GM21717 (cell line): ENCODE results near the gene TRIM9.

ENCODE experiments used
- ATAC-seq: cut with Tn5 transposase; IDR thresholded peaks from one replicate; pipeline ENCODE4 v1.9.1; 2021; ENCODE audit warnings: mild to moderate bottlenecking, moderate library complexity; ENCODE audit not compliant: unreplicated experiment

Gene TRIM9

GRCh38 chr14:51059032-51059431 is 35.9 kb downstream of the TRIM9 start:
- ATAC-seq, result no peak

DNA sequence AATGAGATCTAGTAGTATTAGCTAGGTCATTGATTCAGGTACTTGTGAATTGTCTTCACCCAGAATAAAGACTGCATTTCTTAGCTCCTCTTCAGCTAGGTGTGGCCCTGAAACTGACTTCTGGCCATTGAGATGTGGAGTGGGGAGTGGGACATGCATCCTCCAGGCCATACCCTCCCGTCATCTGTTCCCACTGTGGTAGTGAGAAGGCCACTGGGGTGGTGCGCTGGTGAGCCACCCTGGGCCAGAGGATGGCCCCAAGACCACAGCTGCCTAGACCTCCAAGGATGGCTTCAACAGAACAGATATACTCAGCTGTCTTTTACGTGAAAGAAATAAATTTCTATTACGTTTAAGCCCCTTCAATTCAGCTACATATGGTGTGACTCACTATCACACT is 36.5 kb downstream of the TRIM9 start:
- no peak for ATAC-seq

DNA sequence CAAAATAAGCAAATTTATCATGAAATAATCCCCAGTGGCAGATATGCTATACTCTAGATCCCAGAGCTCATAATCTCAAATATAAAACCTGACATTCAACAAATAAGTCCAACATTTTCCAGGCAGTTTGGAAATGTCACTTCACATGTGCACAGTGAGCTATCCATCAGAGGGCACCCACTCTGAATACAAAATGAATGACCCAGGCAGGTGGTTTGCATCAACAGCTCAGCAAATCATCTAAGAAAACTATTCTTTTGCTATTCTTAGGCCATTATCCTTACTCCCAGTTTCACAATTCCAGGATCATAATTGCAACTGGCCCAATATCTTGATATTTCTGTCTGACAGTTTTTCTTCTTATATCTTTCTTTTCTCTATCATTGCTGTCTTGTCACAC is 38.5 kb downstream of the TRIM9 start:
- no peak for ATAC-seq

- no peak for ATAC-seq
Measured at GRCh38 chr14:51053157-51053556, 41.7 kb downstream of the TRIM9 start.

DNA sequence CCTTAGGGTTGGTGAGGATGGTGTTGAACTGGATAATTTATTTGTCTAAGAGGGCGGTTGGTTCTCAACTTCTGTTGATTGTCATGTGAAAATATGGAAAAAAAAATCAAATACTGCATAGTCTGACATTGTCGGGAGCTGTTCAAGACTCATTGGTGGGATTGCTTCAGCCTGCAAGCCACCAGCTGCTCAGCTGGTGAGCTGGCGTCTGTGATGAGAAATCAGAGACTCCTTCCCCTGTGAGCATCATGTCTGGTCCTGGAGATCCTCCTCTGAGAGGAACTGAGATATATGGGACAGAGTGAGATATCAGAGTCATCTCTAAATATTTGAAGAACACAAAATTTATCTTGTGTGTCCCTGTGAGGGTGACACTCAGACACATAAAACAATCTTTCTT is 49.9 kb downstream of the TRIM9 start:
- no peak for ATAC-seq

- ATAC-seq, result no peak
Measured at GRCh38 chr14:51041883-51042282, 53.0 kb downstream of the TRIM9 start.

DNA sequence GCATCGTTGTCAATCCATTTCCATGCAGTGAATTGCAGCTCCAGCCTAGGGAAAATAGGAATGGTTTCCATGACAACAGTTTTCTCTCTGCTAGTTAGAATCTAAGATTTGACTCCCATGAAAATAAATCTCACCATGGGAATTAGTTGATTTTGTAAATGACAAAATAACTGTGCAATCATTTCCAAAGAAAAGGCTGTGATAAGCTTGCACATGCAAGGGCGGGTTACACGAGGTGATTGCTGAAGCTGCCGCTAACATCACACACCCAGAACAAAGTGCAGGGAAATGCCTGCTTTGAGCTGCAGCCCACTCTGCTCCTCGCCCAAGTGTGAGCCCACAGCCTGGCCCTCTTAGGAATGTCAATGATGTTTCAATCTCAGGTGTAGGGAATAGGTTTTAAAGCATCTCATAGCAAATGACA is 53.8 kb downstream of the TRIM9 start:
- no peak for ATAC-seq

DNA sequence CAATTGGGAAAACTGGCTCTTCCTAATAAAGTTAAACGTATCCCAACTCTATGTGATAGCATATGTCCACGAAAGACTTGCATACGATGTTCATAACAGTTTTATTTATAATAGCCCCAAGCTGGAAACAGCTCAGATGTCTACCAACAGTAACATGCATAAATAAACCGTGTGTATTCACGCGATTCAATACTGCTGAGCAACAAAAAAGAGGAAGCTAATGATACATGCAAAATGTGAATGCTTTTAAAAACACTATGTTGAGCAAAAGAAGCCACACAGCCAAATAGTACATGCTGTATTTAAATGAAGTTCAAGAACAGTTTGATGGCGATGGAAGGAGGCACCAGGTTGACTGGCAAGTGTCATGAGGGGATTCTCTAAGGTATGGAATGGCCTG is 55.7 kb downstream of the TRIM9 start:
- ATAC-seq, result no peak

GRCh38 chr14:51035611-51036192 is 59.2 kb downstream of the TRIM9 start:
- ATAC-seq, result no peak

GRCh38 chr14:51028851-51029754 is 65.8 kb downstream of the TRIM9 start:
- no peak for ATAC-seq

GRCh38 chr14:51028361-51028760 is 66.5 kb downstream of the TRIM9 start:
- ATAC-seq, result no peak

DNA sequence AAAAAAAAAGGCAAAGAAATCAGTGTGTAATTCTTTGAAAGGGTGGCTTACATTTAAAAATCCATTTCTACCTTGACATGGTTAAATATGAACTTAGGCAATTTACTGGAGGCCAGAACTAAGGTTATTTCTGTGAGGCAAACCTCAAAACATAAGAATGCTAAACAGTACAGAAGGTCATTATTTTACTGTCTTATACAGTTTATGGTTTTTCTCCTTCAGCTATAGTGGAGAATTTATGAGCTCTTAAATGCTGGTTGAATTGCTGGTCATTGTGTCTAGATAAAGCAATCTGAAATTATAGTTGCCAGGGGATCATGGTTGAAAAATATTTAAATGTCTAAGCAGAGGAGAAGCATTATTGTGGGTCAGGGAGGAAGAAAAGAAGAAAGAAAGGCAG is 70.5 kb downstream of the TRIM9 start:
- no peak for ATAC-seq

DNA sequence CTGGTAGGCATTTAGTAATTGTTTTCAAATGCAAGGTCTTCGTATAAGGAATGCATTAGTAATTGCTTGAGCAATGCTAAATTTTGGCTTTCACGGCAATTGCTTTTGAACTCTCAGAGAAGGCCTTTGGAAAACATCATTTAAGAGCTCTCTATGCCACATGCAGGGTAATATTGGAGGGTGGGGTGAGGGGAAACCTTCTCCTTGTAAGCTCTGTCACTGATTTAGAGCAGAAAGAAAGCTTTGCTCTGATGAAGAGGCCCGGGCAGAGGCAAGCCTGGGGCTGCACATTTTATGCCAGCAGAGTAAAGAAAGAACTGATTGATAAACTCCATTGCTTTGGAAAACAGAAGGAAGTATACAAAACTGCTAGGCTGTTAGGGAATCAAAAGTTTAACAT is 70.9 kb downstream of the TRIM9 start:
- no peak for ATAC-seq

- ATAC-seq, result no peak
Measured at GRCh38 chr14:51022769-51023168, 72.1 kb downstream of the TRIM9 start.

- no peak for ATAC-seq
Measured at GRCh38 chr14:51020024-51020710, 74.7 kb downstream of the TRIM9 start.

DNA sequence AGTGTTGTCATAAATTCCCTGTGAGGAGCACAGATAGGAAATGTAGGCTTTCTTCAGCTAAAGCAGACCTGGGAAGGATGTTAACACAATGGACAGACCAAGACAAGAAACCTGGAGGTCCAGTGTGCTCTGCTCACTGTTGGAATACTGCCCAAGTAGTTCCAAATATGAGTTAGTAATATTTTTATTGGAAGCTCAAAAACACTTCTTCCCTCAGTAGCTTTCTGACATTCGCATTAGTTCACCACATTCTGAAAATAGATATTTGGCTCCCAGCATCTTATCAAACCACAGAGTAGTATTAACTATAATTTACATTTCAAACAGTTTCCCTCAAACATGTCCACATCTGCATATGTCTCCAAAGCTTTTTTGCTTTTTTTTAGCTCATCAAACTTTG is 75.8 kb downstream of the TRIM9 start:
- ATAC-seq, result no peak

DNA sequence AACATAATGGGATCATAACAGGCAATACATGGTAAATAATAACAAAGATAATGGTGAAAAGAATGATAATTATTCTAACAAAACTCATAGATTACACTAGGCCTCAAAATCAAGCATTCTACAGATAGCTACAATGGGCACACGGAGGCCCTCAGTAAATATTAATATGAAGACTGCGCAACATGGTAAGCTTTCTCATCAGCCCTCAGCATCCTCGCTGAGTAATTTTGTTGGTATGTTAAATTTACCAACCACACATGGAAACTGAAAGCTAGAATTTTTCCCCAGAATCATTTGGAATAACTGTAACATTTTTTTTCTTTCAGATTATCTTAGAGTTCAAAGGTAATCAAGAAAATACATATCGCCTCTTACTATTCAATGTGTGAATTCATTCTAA is 76.4 kb downstream of the TRIM9 start:
- no peak for ATAC-seq

DNA sequence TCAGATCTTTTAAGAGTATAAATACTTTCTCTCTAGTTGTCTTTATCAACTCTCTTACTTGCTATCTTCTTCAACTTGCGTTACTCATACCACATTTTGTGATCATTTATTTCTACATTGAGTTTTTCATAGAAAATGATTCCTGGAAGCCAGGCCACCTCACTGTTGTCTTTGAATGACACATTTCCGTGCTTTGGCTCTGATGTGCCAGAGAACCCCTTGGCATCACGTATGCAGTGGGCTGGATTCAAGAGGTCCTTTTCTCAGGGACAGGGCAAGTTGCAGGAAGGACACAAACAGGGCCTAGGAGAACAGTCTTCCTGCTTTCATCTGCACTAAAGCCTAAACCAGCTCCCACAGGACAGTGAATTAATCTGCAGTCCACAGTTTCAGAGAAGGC is 80.3 kb downstream of the TRIM9 start:
- ATAC-seq, result no peak

- ATAC-seq, result no peak
Measured at GRCh38 chr14:51014086-51014485, 80.8 kb downstream of the TRIM9 start.

DNA sequence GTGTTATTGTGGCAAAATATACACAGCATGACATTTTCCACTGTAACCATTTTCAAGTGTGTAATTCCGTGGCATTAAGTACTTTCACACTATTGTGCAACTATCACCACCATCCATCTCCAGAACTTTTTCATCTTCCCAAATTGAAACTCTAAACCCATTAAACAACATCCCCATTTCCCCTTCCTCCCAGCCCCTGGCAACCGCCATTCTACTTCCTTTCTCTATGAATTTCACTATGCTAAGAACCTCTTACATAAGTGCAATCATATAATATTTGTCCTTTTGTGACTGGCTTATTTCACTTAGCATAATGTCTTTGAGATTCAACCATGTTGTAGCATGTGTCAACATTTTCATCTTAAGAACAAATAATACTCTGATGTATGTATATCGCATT is 82.8 kb downstream of the TRIM9 start:
- no peak for ATAC-seq

DNA sequence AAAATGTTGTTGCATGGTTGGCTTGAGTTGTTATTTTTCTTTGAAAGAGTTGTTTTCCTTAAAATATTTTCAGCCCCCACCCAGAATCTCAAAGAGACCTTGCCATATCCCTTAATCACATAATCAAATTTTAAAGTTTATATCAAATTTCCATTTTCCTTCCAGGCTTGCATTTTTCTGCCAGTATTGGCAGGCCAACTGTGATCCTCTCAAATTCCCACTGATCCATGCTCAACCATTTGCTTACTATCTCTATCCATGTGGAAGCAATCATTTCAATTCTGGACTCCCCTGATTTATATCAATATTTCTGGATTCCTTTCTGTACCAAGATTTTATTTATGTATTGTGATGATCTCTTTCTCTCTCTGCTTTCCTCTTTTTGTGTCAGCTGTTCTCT is 86.5 kb downstream of the TRIM9 start:
- ATAC-seq, result no peak

GRCh38 chr14:51006781-51007211 is 88.1 kb downstream of the TRIM9 start:
- ATAC-seq, result no peak
